SK-N-SH treated with all-trans-retinoic acid at 6 μM for 48 hours (cell line): ENCODE data around the gene LGALS7B.
"Not testable (repeated sequence)": the region's sequence is repeated elsewhere in the genome, so short reads cannot be mapped to it uniquely, and the experiment has no call there.

Experiments used
- ATAC-seq: fragments of 200-7000 bp; cut with Tn5 transposase; 3 replicates; pipeline ENCODE4 v1.9.1; 2020; ENCODE audit warnings: mild to moderate bottlenecking, moderate library complexity
- ARNTL ChIP-seq: fragments of 450-650 bp; formaldehyde crosslinking; IDR thresholded peaks from 2 replicates; pipeline ENCODE4 v1.5.0; 2020; ENCODE audit warnings: low read depth, mild to moderate bottlenecking, moderate library complexity, borderline replicate concordance
- BACH2 ChIP-seq: fragments of 250-450 bp; sonication (Bioruptor Pico); IDR thresholded peaks from 2 replicates; pipeline ENCODE4 v1.9.0; 2021; ENCODE audit warnings: mild to moderate bottlenecking, borderline replicate concordance
- CREB5 ChIP-seq: fragments of 250-450 bp; sonication (Bioruptor Pico); IDR thresholded peaks from 2 replicates; pipeline ENCODE4 v1.5.1; 2020; ENCODE audit warnings: low read depth, mild to moderate bottlenecking, moderate library complexity
- CSDC2 ChIP-seq: fragments of 250-450 bp; sonication (Bioruptor Pico); IDR thresholded peaks from 2 replicates; pipeline ENCODE4 v1.5.0; 2020; ENCODE audit warnings: mild to moderate bottlenecking, moderate library complexity
- CSRNP3 ChIP-seq: fragments of 250-450 bp; sonication (Bioruptor Pico); IDR thresholded peaks from 2 replicates; pipeline ENCODE4 v1.5.1; 2021; ENCODE audit warnings: mild to moderate bottlenecking, moderate library complexity
- GLIS3 ChIP-seq: fragments of 250-450 bp; sonication (Bioruptor Pico); IDR thresholded peaks from 2 replicates; pipeline ENCODE4 v1.5.0; 2020; ENCODE audit warnings: mild to moderate bottlenecking, moderate library complexity
- OSR1 ChIP-seq: fragments of 250-450 bp; sonication (Bioruptor Pico); IDR thresholded peaks from 2 replicates; pipeline ENCODE4 v1.8.0; 2022; ENCODE audit warnings: moderate library complexity, mild to moderate bottlenecking, inconsistent platforms
- PATZ1 ChIP-seq: fragments of 250-450 bp; sonication (Bioruptor Pico); IDR thresholded peaks from 2 replicates; pipeline ENCODE4 v1.8.0; 2020; ENCODE audit warnings: mild to moderate bottlenecking, moderate library complexity, borderline replicate concordance
- POU6F1 ChIP-seq: fragments of 250-450 bp; sonication (Bioruptor Pico); IDR thresholded peaks from 2 replicates; pipeline ENCODE4 v1.8.0; 2021; ENCODE audit warnings: low read depth, mild to moderate bottlenecking, moderate library complexity, borderline replicate concordance
- PPARA ChIP-seq: fragments of 250-450 bp; sonication (Bioruptor Pico); IDR thresholded peaks from 2 replicates; pipeline ENCODE4 v1.5.0; 2020; ENCODE audit warnings: mild to moderate bottlenecking, borderline replicate concordance
- RARB ChIP-seq: fragments of 250-450 bp; sonication (Bioruptor Pico); IDR thresholded peaks from 2 replicates; pipeline ENCODE4 v1.8.0; 2021; ENCODE audit warnings: mild to moderate bottlenecking, moderate library complexity
- SNAI2 ChIP-seq: fragments of 250-450 bp; sonication (Bioruptor Pico); IDR thresholded peaks from 2 replicates; pipeline ENCODE4 v1.5.0; 2020; ENCODE audit warnings: mild to moderate bottlenecking, moderate library complexity
- TCF4 ChIP-seq: fragments of 250-450 bp; sonication (Bioruptor Pico); IDR thresholded peaks from 2 replicates; pipeline ENCODE4 v1.8.0; 2021; ENCODE audit warnings: mild to moderate bottlenecking, moderate library complexity, borderline replicate concordance
- TOX ChIP-seq: fragments of 250-450 bp; sonication (Bioruptor Pico); IDR thresholded peaks from 2 replicates; pipeline ENCODE4 v1.8.0; 2021; ENCODE audit warnings: mild to moderate bottlenecking, moderate library complexity, borderline replicate concordance
- TSHZ2 ChIP-seq: fragments of 250-450 bp; sonication (Bioruptor Pico); IDR thresholded peaks from 2 replicates; pipeline ENCODE4 v1.5.0; 2020; ENCODE audit warnings: mild to moderate bottlenecking, moderate library complexity
- ZFP3 ChIP-seq: fragments of 250-450 bp; sonication (Bioruptor Pico); IDR thresholded peaks from 2 replicates; pipeline ENCODE4 v1.5.0; 2020; ENCODE audit warnings: mild to moderate bottlenecking, moderate library complexity
- ZFP30 ChIP-seq: fragments of 450-650 bp; formaldehyde crosslinking; IDR thresholded peaks from 2 replicates; pipeline ENCODE4 v1.5.0; 2022; ENCODE audit warnings: mild to moderate bottlenecking, moderate library complexity
- ZNF565 ChIP-seq: fragments of 450-650 bp; formaldehyde crosslinking; conservative IDR thresholded peaks from 2 replicates; pipeline ENCODE4 v1.5.0; 2020; ENCODE audit warnings: low read depth, mild to moderate bottlenecking, moderate library complexity
- ZNF70 ChIP-seq: fragments of 450-650 bp; formaldehyde crosslinking; IDR thresholded peaks from 2 replicates; pipeline ENCODE4 v1.5.0; 2020; ENCODE audit warnings: mild to moderate bottlenecking, moderate library complexity
- ZNF8 ChIP-seq: fragments of 450-650 bp; formaldehyde crosslinking; IDR thresholded peaks from 2 replicates; pipeline ENCODE4 v1.5.0; 2020; ENCODE audit warnings: mild to moderate bottlenecking, moderate library complexity

The LGALS7B gene

GRCh38 chr19:38796154-38796553, 7.2 kb downstream of the LGALS7B start:
- TF ChIP-seq CSRNP3 (CRISPR knock-in tag): no peak
- TF ChIP-seq ZNF70 (CRISPR knock-in tag): no peak
- ATAC-seq: no peak

- ATAC-seq: not testable (repeated sequence)
Observed at GRCh38 chr19:38797781-38798180, 8.8 kb downstream of the LGALS7B start.

GRCh38 chr19:38799104-38799503, 10.1 kb downstream of the LGALS7B start:
- no peak for TF ChIP-seq GLIS3 (CRISPR knock-in tag)
- ATAC-seq: no peak

GRCh38 chr19:38800577-38801347, 11.8 kb downstream of the LGALS7B start:
- no peak for ATAC-seq
- TF ChIP-seq GLIS3 (CRISPR knock-in tag) (no peak), CSRNP3 (CRISPR knock-in tag) (no peak), ARNTL (CRISPR knock-in tag) (no peak), BACH2 (no peak), OSR1 (no peak), ZNF8 (no peak), RARB (no peak), TSHZ2 (CRISPR knock-in tag) (no peak), PATZ1 (CRISPR knock-in tag) (no peak), POU6F1 (CRISPR knock-in tag) (no peak), TOX (no peak), ZFP3 (CRISPR knock-in tag) (no peak), SNAI2 (no peak), ZNF565 (CRISPR knock-in tag) (no peak), CSDC2 (CRISPR knock-in tag) (no peak), CREB5 (CRISPR knock-in tag) (no peak), PPARA (CRISPR knock-in tag) (no peak), ZFP30 (CRISPR knock-in tag) (no peak), TCF4 (CRISPR knock-in tag) (no peak), ZNF70 (CRISPR knock-in tag) (no peak)
